NCI-H510A (cell line): ENCODE data around the gene AIF1.

Experiments used
- DNase-seq: peaks from one replicate; lab custom pipeline; 2025; lab: John Stamatoyannopoulos, UW

The AIF1 gene

GRCh38 chr6:31614684-31615578, at the start of gene AIF1:
AIF1 (plus strand) TSS chr6:31615234; CDS start chr6:31615330, 96 bp downstream.
- DNase-seq = no peak

GRCh38 chr6:31567531-31568370, 47.3 kb upstream of the AIF1 start:
- no peak for DNase-seq

GRCh38 chr6:31568537-31568961, 46.5 kb upstream of the AIF1 start:
- DNase-seq = no peak

- DNase-seq = no peak
Observed at GRCh38 chr6:31569861-31570536, 45.0 kb upstream of the AIF1 start.

GRCh38 chr6:31572041-31572911, 42.8 kb upstream of the AIF1 start, which contains the start of gene LTA:
LTA (plus strand) TSS chr6:31572289; CDS start chr6:31572743, 454 bp downstream.
- no peak for DNase-seq

- no peak for DNase-seq
Observed at GRCh38 chr6:31573239-31574105, 41.6 kb upstream of the AIF1 start.

- no peak for DNase-seq
Observed at GRCh38 chr6:31574106-31575061, 40.6 kb upstream of the AIF1 start.

- no peak for DNase-seq
Observed at GRCh38 chr6:31575335-31575901, 39.6 kb upstream of the AIF1 start, which contains the start of gene TNF. TNF (plus strand) TSS chr6:31575565; CDS start chr6:31575742, 177 bp downstream.

- no peak for DNase-seq
Observed at GRCh38 chr6:31575952-31576685, 38.9 kb upstream of the AIF1 start.

- DNase-seq = no peak
Observed at GRCh38 chr6:31576897-31577578, 38.0 kb upstream of the AIF1 start.

- DNase-seq = no peak
Observed at GRCh38 chr6:31577579-31577966, 37.5 kb upstream of the AIF1 start.

GRCh38 chr6:31578184-31579118, 36.6 kb upstream of the AIF1 start:
- no peak for DNase-seq

GRCh38 chr6:31579119-31579505, 35.9 kb upstream of the AIF1 start:
- DNase-seq = no peak

GRCh38 chr6:31579546-31580437, 35.2 kb upstream of the AIF1 start:
- no peak for DNase-seq

GRCh38 chr6:31580438-31580740, 34.6 kb upstream of the AIF1 start:
- no peak for DNase-seq
